HG02642 (cell line): Measurements from ENCODE around the gene ENKD1.

ENCODE experiments used
- ATAC-seq: cut with Tn5 transposase; IDR thresholded peaks from one replicate; pipeline ENCODE4 v1.9.1; 2021; ENCODE audit warnings: mild to moderate bottlenecking; ENCODE audit not compliant: unreplicated experiment, poor library complexity

Gene ENKD1

GRCh38 chr16:67664258-67664657 is 2.3 kb downstream of the ENKD1 start:
- no peak for ATAC-seq

- ATAC-seq, result no peak
These were observed 2.7 kb downstream of the ENKD1 start for GRCh38 chr16:67663877-67664222.

- no peak for ATAC-seq
These were observed 3.2 kb downstream of the ENKD1 start for GRCh38 chr16:67663151-67663876.

- no peak for ATAC-seq
These were observed 3.9 kb downstream of the ENKD1 start for GRCh38 chr16:67662653-67663010.

- no peak for ATAC-seq
These were observed 4.5 kb downstream of the ENKD1 start for GRCh38 chr16:67661886-67662652.

GRCh38 chr16:67661101-67661761 is 5.3 kb downstream of the ENKD1 start:
- ATAC-seq, result no peak

- peak; percentile 78 for ATAC-seq
These were observed 6.0 kb downstream of the ENKD1 start, which contains the start of gene PARD6A for GRCh38 chr16:67660564-67661028. PARD6A (plus strand) TSS chr16:67660960; CDS start chr16:67661039, 79 bp downstream.

GRCh38 chr16:67659675-67660563 is 6.6 kb downstream of the ENKD1 start, which contains the start of gene ACD:
ACD (minus strand) TSS chr16:67660260; CDS start chr16:67660220, 40 bp downstream.
- peak; percentile 59 for ATAC-seq

- ATAC-seq, result no peak
These were observed 7.5 kb downstream of the ENKD1 start for GRCh38 chr16:67658849-67659674.

GRCh38 chr16:67657751-67658518 is 8.6 kb downstream of the ENKD1 start:
- no peak for ATAC-seq

- ATAC-seq, result no peak
These were observed 9.4 kb downstream of the ENKD1 start for GRCh38 chr16:67657017-67657608.

- ATAC-seq, result no peak
These were observed 10.1 kb downstream of the ENKD1 start for GRCh38 chr16:67656344-67657016.

GRCh38 chr16:67655363-67655762 is 11.2 kb downstream of the ENKD1 start:
- no peak for ATAC-seq

GRCh38 chr16:67654403-67654911 is 12.1 kb downstream of the ENKD1 start:
- no peak for ATAC-seq

- ATAC-seq, result no peak
These were observed 12.7 kb downstream of the ENKD1 start for GRCh38 chr16:67653789-67654402.

GRCh38 chr16:67653128-67653788 is 13.3 kb downstream of the ENKD1 start:
- no peak for ATAC-seq
